Measurements from ENCODE around the gene LIG3.
"Not testable (repeated sequence)": the region's sequence is repeated elsewhere in the genome, so short reads cannot be mapped to it uniquely, and the experiment has no call there.

The LIG3 gene

DNA sequence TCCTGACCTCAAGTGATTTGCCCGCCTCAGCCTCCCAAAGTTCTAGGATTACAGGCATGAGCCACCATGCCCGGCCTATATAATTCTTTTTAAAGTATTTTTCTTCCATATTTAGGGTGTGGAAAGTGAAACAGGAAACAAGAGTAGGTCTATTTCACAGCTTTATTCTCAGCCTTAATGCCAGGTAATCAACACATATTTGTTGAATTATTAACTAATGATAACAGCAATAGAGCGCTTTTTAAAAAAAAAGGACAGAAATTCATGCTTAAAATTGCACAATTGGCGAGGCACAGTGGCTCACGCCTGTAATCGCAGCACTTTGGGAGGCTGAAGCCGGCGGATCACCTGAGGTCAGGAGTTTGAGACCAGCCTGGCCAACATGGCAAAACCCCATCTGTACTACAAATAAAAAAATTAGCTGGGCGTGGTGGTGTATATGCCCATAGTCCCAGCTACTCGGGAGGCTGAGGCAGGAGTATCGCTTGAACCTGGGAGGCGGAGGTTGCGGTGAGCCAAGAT is 65.2 kb downstream of the LIG3 start:
- not testable (repeated sequence) for DNase-seq

DNA sequence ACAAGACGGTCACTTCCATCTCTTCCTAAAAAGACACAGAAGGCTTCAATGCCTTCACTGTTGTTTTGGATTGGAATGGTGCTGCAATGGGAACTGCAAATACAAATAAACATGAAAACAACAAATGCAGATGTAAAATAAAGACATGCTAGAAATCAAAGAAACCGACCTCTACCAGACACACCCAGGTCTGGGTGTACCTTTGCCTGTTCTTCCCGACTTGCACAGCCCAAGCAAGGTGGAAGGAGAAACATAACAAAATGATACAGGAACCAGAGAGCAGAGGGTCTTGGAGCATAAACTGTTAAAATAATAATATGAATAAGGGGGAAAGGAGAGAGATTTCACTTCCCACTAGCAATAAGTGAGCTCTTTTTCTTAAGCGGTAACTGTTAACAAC is 65.9 kb downstream of the LIG3 start:
- no peak for DNase-seq

DNA sequence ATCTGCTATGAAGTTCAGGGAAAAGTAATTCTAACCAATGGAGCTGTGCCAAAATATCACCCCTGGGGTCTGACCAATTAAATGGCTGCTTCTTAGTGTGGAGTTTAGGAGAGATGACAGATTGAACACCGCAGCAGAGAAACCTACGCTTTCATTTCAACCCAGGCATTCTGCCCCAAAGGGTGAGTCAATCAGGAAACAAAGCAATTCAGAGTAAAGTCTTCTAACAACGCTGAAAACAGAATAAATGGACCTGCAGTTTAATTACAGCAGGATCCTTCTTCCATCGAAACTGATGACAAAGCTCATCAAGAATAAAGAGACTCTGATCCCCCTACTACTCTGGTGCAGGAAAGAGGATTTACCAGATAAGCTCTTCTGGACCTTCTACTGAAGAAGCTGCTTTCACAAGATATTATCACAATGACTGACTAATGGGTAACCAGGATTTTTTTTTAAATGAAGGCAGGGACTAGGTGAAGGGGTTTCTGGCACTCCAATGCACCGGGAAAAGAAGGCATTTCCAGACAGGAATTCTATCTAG is 66.5 kb downstream of the LIG3 start:
- no peak for DNase-seq

DNA sequence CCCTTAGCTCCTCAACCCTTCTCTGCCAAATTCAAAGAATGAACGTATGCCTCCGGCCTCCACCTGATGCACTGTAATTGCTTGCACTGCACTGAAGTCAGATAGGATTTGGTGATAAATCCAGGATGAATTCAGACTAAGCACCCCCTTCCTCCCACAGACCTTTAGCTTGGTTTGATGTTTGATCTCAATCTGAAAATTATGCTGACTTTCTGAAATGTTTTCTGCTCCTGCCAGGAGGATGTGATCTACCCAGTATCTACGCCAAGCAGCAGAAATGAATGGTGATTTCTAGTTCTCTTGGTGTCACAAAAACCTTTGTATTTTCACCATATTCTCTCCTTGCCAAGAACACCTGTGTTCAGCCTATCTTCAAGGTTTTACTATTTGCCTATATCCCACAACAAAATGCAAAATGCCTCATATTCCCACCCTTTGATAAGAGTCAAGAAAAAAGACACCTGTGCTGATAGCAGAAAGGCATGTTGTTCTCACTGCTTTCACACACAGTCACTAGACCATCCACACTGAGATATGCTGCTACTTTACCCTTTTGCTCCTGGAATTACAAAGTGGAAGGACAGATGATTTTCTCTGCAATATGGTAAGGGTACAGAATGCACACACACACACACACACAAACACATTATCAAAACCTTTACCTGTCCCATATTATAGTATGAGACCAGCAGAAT is 68.5 kb downstream of the LIG3 start:
- no peak for DNase-seq

GRCh38 chr17:35050170-35050569 is 69.9 kb downstream of the LIG3 start:
- DNase-seq, result no peak

- no peak for DNase-seq
These were observed 70.9 kb downstream of the LIG3 start for GRCh38 chr17:35051183-35051578.

DNA sequence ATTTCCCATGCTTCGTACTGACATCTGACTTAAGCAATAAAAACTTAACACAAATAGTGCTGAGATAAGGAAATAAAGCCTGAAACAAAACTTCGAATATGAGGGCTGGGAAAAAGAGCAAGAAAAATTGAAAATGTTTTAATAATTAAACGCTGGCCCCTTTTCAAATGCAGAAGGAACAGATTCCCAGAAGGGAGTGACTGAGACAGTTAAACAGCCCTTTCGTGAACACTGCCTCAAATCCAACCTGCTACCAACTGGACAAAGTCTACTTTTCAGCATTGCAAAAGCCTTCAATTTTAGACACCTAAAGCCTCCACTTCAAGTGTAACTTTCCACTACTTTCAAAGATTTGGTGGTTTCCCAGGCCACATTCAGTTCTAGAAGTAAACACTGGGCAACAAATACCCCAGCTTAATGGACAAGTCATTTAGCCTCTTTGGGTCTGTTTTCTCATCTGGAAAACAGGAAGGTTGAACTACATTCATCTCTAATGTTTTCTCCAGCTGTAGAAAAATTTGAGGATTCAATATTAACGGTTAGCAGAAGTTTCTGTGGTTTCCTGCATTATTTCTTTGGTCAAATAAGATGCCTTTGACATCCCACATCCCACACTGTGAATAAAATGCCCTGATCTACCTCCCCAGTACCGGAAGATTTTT is 71.4 kb downstream of the LIG3 start:
- no peak for DNase-seq

DNA sequence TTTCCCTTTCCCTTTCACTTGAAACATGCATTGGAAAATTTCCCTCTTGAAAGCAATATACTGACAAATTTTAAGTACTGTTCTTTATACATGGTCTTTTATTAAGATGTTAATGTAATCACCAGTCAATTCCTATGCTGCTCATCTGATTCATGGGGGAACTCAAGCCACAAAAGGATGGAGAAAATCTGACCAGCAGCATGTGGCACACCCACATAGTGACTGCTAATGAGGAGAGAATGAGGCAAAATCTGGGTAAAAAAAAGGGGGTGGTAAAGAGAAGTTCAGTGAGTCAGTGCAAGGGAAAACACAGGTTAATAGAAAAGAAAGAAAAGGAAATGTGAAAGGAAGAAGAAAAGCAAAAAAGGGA is 71.9 kb downstream of the LIG3 start:
- DNase-seq, result no peak

GRCh38 chr17:35052780-35053179 is 72.5 kb downstream of the LIG3 start:
- DNase-seq, result no peak

DNA sequence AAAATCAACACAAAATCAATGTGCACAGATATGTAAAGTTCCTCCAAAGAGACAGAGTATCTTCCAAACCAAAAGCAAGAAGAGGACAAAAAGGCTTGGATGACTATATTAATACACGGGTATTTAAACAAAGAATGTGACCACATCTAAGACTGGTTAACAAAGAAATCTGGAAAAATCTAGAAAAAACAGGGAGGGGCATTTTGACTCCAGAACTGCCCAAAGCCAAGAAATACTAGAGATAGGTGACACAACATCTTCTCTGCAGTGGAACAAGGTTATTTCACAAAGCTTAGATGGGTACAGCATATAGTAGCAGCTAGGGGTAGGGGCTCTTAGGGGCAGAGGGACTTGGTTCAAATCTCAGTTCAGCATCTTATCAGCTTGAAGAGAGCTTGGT is 72.9 kb downstream of the LIG3 start:
- DNase-seq, result no peak

DNA sequence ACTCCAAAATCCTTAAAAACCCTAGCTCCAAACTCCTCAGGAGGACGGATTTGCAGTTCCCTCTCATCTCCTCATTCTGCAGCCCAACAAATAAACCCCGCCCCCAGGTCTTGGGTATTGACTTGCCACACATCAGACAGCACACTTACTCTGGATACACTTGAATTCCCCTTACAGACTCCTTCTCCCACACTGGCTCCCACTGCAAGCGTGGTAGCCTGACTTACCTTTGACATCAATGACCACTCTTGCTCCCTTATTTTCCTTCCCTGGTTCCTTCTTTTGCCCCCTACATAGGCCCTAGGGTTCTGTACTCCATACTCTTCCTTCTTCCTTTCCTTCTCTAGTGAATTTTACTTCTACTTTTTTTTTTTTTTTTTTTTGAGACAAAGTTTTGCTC is 75.7 kb downstream of the LIG3 start:
- no peak for DNase-seq

DNA sequence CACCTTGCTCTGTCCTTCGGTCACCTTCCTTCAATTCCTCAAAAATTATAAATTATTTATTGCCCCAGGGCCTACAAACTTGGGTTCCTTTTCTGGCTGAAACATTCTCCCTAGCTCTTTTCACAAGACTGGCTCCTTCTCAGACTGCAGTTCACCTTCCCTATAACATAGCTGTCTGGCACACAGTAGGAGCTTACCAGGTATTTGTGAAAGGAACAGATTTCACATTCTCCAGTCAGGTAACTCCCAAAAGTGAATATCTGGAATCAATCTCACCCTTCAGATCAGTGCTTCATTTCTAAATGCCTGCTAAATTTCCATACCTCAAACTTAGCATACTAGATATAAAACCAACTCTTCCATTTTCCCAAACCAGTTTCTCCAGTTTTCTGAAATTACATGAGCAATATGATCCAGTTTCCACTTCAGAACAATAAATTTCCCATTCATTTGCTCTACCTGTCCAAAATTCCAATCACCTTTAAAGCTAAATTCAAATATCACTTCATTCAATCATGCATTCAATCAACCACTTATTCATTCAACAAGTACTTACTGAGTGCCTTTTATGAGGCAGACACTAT is 77.1 kb downstream of the LIG3 start:
- no peak for DNase-seq
